WTC11 (cell line): Measurements from ENCODE around the gene GPR68. TPM values are rescaled to one million over a fixed set of nuclear protein-coding genes. Genes with fewer than 3 reads are reported as not detected.

ENCODE experiments used
- ATAC-seq: fragments of 200-7000 bp; cut with Tn5 transposase; 2 replicates; pipeline ENCODE4 v1.10.0; 2021; ENCODE audit warnings: mild to moderate bottlenecking, moderate library complexity
- CTCF ChIA-PET: fragments of 300-600 bp; sonication (Branson Sonifier 250); formaldehyde crosslinking; loops from one replicate; lab custom pipeline; 2021; ENCODE audit warnings: antibody characterized with exemption; lab: Charles Lee
- POLR2A ChIA-PET: fragments of 350-600 bp; sonication (Branson Sonifier 250); formaldehyde crosslinking; loops from one replicate; lab custom pipeline; 2021; ENCODE audit warnings: antibody characterized with exemption; lab: Charles Lee
- DNase-seq: peaks from one replicate; pipeline ENCODE4 v3.0.0; 2021; ENCODE audit warnings: low spot score
- H3K27ac Mint-ChIP-seq: 2 replicates; pipeline ENCODE4 v1.8.0; 2021; ENCODE audit warnings: mixed read lengths
- H3K27me3 Mint-ChIP-seq: 2 replicates; pipeline ENCODE4 v1.8.0; 2021; ENCODE audit warnings: low read depth, mild to moderate bottlenecking, moderate library complexity, mixed read lengths
- H3K36me3 Mint-ChIP-seq: 2 replicates; pipeline ENCODE4 v1.8.0; 2021; ENCODE audit warnings: mixed read lengths
- H3K4me1 Mint-ChIP-seq: 2 replicates; pipeline ENCODE4 v1.8.0; 2022; ENCODE audit warnings: mixed read lengths
- H3K4me3 Mint-ChIP-seq: 2 replicates; pipeline ENCODE4 v1.8.0; 2021; ENCODE audit warnings: mild to moderate bottlenecking, moderate library complexity, mixed read lengths
- H3K9me3 Mint-ChIP-seq: 2 replicates; pipeline ENCODE4 v1.8.0; 2021; ENCODE audit warnings: mixed read lengths
- ATF1 ChIP-seq: sonication (generic); formaldehyde crosslinking; IDR thresholded peaks from 2 replicates; pipeline ENCODE4 v1.8.1; 2023; ENCODE audit warnings: mild to moderate bottlenecking, moderate library complexity, missing genetic modification reagents
- CDX4 ChIP-seq: fragments of 250-450 bp; sonication (Bioruptor Pico); IDR thresholded peaks from 2 replicates; pipeline ENCODE4 v1.9.0; 2021; ENCODE audit warnings: moderate library complexity, mild to moderate bottlenecking, inconsistent platforms, borderline replicate concordance
- EMX1 ChIP-seq: fragments of 250-450 bp; sonication (Bioruptor Pico); IDR thresholded peaks from 2 replicates; pipeline ENCODE4 v1.8.0; 2021; ENCODE audit warnings: mild to moderate bottlenecking
- GTF2I ChIP-seq: fragments of 250-450 bp; sonication (Bioruptor Pico); conservative IDR thresholded peaks from 2 replicates; pipeline ENCODE4 v1.4.0; 2021; ENCODE audit warnings: mild to moderate bottlenecking
- IRF2 ChIP-seq: sonication (generic); formaldehyde crosslinking; IDR thresholded peaks from 2 replicates; pipeline ENCODE4 v1.8.0; 2022; ENCODE audit warnings: low read depth, missing genetic modification reagents, borderline replicate concordance
- MXD4 ChIP-seq: fragments of 250-450 bp; sonication (Bioruptor Pico); IDR thresholded peaks from 2 replicates; pipeline ENCODE4 v1.8.0; 2021; ENCODE audit warnings: mild to moderate bottlenecking, moderate library complexity, borderline replicate concordance
- NFE2L1 ChIP-seq: sonication (generic); formaldehyde crosslinking; IDR thresholded peaks from 2 replicates; pipeline ENCODE4 v1.8.1; 2023; ENCODE audit warnings: missing genetic modification reagents
- NFYB ChIP-seq: sonication (generic); formaldehyde crosslinking; conservative IDR thresholded peaks from 2 replicates; pipeline ENCODE4 v1.8.0; 2022; ENCODE audit warnings: low read depth, missing genetic modification reagents
- NR1H2 ChIP-seq: sonication (generic); formaldehyde crosslinking; IDR thresholded peaks from 2 replicates; pipeline ENCODE4 v1.9.0; 2021; ENCODE audit warnings: mild to moderate bottlenecking, moderate library complexity, missing genetic modification reagents
- SMAD4 ChIP-seq: sonication (generic); formaldehyde crosslinking; IDR thresholded peaks from 2 replicates; pipeline ENCODE4 v1.8.0; 2022; ENCODE audit warnings: mild to moderate bottlenecking, missing genetic modification reagents
- TP53 ChIP-seq: sonication (generic); formaldehyde crosslinking; IDR thresholded peaks from 2 replicates; pipeline ENCODE4 v1.8.1; 2023; ENCODE audit warnings: mild to moderate bottlenecking, missing genetic modification reagents
- USF2 ChIP-seq: sonication (generic); formaldehyde crosslinking; IDR thresholded peaks from 2 replicates; pipeline ENCODE4 v1.8.1; 2023; ENCODE audit warnings: mild to moderate bottlenecking, missing genetic modification reagents, moderate library complexity
- ZBTB21 ChIP-seq: sonication (generic); formaldehyde crosslinking; IDR thresholded peaks from 2 replicates; pipeline ENCODE4 v1.8.1; 2023; ENCODE audit warnings: mild to moderate bottlenecking, missing genetic modification reagents, borderline replicate concordance
- ZNF219 ChIP-seq: sonication (generic); formaldehyde crosslinking; IDR thresholded peaks from 2 replicates; pipeline ENCODE4 v1.8.0; 2023; ENCODE audit warnings: missing genetic modification reagents, mild to moderate bottlenecking, borderline replicate concordance
- ZNF423 ChIP-seq: fragments of 250-450 bp; sonication (Bioruptor Pico); IDR thresholded peaks from 2 replicates; pipeline ENCODE4 v2.1.2; 2022; ENCODE audit warnings: mild to moderate bottlenecking, moderate library complexity
- total RNA-seq: library from RNA; stranded (reverse); gene quantifications from 3 replicates; pipeline ENCODE4 v1.2.3, GENCODE V29; 2021
- TF ChIP-seq, protein P1 (sequence below): sonication (generic); formaldehyde crosslinking; IDR thresholded peaks from 2 replicates; pipeline ENCODE4 v1.8.0; 2022; ENCODE audit warnings: mild to moderate bottlenecking, missing genetic modification reagents
- TF ChIP-seq, protein P2 (sequence below): sonication (generic); formaldehyde crosslinking; IDR thresholded peaks from 2 replicates; pipeline ENCODE4 v1.8.0; 2022; ENCODE audit warnings: missing genetic modification reagents
- TF ChIP-seq, protein P3 (sequence below): fragments of 250-450 bp; sonication (Bioruptor Pico); IDR thresholded peaks from 2 replicates; pipeline ENCODE4 v1.9.0; 2021; ENCODE audit warnings: mild to moderate bottlenecking, borderline replicate concordance
- TF ChIP-seq, protein P4 (sequence below): sonication (generic); formaldehyde crosslinking; IDR thresholded peaks from 2 replicates; pipeline ENCODE4 v1.8.1; 2023; ENCODE audit warnings: mild to moderate bottlenecking, missing genetic modification reagents, borderline replicate concordance

Gene GPR68
- total RNA-seq, 1 experiment from 2014 or later = 0.28 TPM

GRCh38 chr14:91242635-91243034 lies 1.9 kb downstream of the GPR68 start:
- H3K27me3 Mint-ChIP-seq = peaks cover 12% of the 10 kb centered on the region
- H3K4me1 Mint-ChIP-seq = no peaks in the 10 kb centered on the region; the same call in 1 of the 2 replicates
- H3K4me3 Mint-ChIP-seq = no peak overlapping the region
- peaks cover 21% of the 10 kb centered on the region for H3K9me3 Mint-ChIP-seq
- CTCF ChIA-PET = interaction anchor here (1.8 kb wide), 1 partner anchor 10 kb away, joined by 7 read pairs; no protein-coding TSS in a partner anchor
- peaks cover 3% of the 10 kb centered on the region; the same call in 1 of the 2 replicates for H3K36me3 Mint-ChIP-seq
- DNase-seq = no peak
- no peak overlapping the region for H3K27ac Mint-ChIP-seq
- no peak for ATAC-seq
- POLR2A ChIA-PET = no interaction called here
- TF ChIP-seq MXD4 (CRISPR knock-in tag) = no peak
- no peak for TF ChIP-seq NFE2L1 (CRISPR knock-in tag)
- no peak for TF ChIP-seq ZNF423 (CRISPR knock-in tag)
- no peak for TF ChIP-seq NFYB (CRISPR knock-in tag)
- no peak for TF ChIP-seq NR1H2 (CRISPR knock-in tag)
- TF ChIP-seq USF2 (CRISPR knock-in tag) = no peak
- no peak for TF ChIP-seq IRF2 (CRISPR knock-in tag)
- TF ChIP-seq ATF1 (CRISPR knock-in tag) = no peak
- TF ChIP-seq ZNF219 (CRISPR knock-in tag) = no peak
- TF ChIP-seq, protein P1, sequence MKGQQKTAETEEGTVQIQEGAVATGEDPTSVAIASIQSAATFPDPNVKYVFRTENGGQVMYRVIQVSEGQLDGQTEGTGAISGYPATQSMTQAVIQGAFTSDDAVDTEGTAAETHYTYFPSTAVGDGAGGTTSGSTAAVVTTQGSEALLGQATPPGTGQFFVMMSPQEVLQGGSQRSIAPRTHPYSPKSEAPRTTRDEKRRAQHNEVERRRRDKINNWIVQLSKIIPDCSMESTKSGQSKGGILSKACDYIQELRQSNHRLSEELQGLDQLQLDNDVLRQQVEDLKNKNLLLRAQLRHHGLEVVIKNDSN = no peak
- TF ChIP-seq SMAD4 (CRISPR knock-in tag) = no peak
- TF ChIP-seq, protein P2, sequence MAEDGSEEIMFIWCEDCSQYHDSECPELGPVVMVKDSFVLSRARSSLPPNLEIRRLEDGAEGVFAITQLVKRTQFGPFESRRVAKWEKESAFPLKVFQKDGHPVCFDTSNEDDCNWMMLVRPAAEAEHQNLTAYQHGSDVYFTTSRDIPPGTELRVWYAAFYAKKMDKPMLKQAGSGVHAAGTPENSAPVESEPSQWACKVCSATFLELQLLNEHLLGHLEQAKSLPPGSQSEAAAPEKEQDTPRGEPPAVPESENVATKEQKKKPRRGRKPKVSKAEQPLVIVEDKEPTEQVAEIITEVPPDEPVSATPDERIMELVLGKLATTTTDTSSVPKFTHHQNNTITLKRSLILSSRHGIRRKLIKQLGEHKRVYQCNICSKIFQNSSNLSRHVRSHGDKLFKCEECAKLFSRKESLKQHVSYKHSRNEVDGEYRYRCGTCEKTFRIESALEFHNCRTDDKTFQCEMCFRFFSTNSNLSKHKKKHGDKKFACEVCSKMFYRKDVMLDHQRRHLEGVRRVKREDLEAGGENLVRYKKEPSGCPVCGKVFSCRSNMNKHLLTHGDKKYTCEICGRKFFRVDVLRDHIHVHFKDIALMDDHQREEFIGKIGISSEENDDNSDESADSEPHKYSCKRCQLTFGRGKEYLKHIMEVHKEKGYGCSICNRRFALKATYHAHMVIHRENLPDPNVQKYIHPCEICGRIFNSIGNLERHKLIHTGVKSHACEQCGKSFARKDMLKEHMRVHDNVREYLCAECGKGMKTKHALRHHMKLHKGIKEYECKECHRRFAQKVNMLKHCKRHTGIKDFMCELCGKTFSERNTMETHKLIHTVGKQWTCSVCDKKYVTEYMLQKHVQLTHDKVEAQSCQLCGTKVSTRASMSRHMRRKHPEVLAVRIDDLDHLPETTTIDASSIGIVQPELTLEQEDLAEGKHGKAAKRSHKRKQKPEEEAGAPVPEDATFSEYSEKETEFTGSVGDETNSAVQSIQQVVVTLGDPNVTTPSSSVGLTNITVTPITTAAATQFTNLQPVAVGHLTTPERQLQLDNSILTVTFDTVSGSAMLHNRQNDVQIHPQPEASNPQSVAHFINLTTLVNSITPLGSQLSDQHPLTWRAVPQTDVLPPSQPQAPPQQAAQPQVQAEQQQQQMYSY = no peak
- TF ChIP-seq, protein P3, sequence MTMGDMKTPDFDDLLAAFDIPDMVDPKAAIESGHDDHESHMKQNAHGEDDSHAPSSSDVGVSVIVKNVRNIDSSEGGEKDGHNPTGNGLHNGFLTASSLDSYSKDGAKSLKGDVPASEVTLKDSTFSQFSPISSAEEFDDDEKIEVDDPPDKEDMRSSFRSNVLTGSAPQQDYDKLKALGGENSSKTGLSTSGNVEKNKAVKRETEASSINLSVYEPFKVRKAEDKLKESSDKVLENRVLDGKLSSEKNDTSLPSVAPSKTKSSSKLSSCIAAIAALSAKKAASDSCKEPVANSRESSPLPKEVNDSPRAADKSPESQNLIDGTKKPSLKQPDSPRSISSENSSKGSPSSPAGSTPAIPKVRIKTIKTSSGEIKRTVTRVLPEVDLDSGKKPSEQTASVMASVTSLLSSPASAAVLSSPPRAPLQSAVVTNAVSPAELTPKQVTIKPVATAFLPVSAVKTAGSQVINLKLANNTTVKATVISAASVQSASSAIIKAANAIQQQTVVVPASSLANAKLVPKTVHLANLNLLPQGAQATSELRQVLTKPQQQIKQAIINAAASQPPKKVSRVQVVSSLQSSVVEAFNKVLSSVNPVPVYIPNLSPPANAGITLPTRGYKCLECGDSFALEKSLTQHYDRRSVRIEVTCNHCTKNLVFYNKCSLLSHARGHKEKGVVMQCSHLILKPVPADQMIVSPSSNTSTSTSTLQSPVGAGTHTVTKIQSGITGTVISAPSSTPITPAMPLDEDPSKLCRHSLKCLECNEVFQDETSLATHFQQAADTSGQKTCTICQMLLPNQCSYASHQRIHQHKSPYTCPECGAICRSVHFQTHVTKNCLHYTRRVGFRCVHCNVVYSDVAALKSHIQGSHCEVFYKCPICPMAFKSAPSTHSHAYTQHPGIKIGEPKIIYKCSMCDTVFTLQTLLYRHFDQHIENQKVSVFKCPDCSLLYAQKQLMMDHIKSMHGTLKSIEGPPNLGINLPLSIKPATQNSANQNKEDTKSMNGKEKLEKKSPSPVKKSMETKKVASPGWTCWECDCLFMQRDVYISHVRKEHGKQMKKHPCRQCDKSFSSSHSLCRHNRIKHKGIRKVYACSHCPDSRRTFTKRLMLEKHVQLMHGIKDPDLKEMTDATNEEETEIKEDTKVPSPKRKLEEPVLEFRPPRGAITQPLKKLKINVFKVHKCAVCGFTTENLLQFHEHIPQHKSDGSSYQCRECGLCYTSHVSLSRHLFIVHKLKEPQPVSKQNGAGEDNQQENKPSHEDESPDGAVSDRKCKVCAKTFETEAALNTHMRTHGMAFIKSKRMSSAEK (CRISPR knock-in tag) = no peak
- no peak for TF ChIP-seq GTF2I (CRISPR knock-in tag)
- no peak for TF ChIP-seq CDX4 (CRISPR knock-in tag)
- no peak for TF ChIP-seq ZBTB21 (CRISPR knock-in tag)
- TF ChIP-seq, protein P4, sequence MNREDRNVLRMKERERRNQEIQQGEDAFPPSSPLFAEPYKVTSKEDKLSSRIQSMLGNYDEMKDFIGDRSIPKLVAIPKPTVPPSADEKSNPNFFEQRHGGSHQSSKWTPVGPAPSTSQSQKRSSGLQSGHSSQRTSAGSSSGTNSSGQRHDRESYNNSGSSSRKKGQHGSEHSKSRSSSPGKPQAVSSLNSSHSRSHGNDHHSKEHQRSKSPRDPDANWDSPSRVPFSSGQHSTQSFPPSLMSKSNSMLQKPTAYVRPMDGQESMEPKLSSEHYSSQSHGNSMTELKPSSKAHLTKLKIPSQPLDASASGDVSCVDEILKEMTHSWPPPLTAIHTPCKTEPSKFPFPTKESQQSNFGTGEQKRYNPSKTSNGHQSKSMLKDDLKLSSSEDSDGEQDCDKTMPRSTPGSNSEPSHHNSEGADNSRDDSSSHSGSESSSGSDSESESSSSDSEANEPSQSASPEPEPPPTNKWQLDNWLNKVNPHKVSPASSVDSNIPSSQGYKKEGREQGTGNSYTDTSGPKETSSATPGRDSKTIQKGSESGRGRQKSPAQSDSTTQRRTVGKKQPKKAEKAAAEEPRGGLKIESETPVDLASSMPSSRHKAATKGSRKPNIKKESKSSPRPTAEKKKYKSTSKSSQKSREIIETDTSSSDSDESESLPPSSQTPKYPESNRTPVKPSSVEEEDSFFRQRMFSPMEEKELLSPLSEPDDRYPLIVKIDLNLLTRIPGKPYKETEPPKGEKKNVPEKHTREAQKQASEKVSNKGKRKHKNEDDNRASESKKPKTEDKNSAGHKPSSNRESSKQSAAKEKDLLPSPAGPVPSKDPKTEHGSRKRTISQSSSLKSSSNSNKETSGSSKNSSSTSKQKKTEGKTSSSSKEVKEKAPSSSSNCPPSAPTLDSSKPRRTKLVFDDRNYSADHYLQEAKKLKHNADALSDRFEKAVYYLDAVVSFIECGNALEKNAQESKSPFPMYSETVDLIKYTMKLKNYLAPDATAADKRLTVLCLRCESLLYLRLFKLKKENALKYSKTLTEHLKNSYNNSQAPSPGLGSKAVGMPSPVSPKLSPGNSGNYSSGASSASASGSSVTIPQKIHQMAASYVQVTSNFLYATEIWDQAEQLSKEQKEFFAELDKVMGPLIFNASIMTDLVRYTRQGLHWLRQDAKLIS (CRISPR knock-in tag) = no peak
- no peak for TF ChIP-seq EMX1 (CRISPR knock-in tag)
- TF ChIP-seq TP53 = no peak
